PFSK-1 (cell line): ENCODE data around the gene ELOVL2.

Source experiments
- FOXP2 ChIP-seq: optimal IDR thresholded peaks from 2 replicates; pipeline ENCODE3; 2011; ENCODE audit warnings: borderline replicate concordance, control low read depth, inconsistent platforms; ENCODE audit not compliant: insufficient read depth; ENCODE audit errors: extremely low read length, extremely low read depth
- POLR2AphosphoS5 ChIP-seq: IDR thresholded peaks from 2 replicates; pipeline ENCODE4 v1.6.1; 2012; ENCODE audit warnings: low read depth, mild to moderate bottlenecking, control low read depth, low read length, moderate library complexity
- REST ChIP-seq, 2 experiments: IDR thresholded peaks; 2 replicates each; pipeline versions ENCODE4 v1.6.1 to v1.8.0; 2011 to 2012; ENCODE audit warnings: low read depth in 2 of 2, low read length in 2 of 2, control low read depth in 1 of 2, inconsistent platforms in 1 of 2, mild to moderate bottlenecking in 1 of 2, moderate library complexity in 1 of 2; ENCODE audit not compliant: insufficient read depth in 1 of 2
- SIN3A ChIP-seq: IDR thresholded peaks from 2 replicates; pipeline ENCODE4 v1.6.1; 2012; ENCODE audit warnings: mild to moderate bottlenecking, low read length, moderate library complexity, borderline replicate concordance; ENCODE audit not compliant: insufficient read depth
- TAF1 ChIP-seq: IDR thresholded peaks from 2 replicates; pipeline ENCODE4 v1.6.1; 2012; ENCODE audit warnings: low read length, control low read depth, borderline replicate concordance; ENCODE audit not compliant: insufficient read depth

Gene ELOVL2

GRCh38 chr6:11055127-11055627 is 11.1 kb upstream of the ELOVL2 start:
- TF ChIP-seq SIN3A = no peak
- TF ChIP-seq TAF1 = no peak

GRCh38 chr6:11054722-11055121 is 10.6 kb upstream of the ELOVL2 start:
- TF ChIP-seq SIN3A (no peak), FOXP2 (no peak), REST (IDR thresholded peaks at IDR 0.05; ENCODE audit: insufficient read depth in 1 of 2, low read depth in 2 of 2, low read length in 2 of 2) (no peak), TAF1 (no peak), POLR2AphosphoS5 (no peak)

GRCh38 chr6:11053307-11053706 is 9.2 kb upstream of the ELOVL2 start:
- TF ChIP-seq POLR2AphosphoS5 (no peak), TAF1 (no peak), FOXP2 (no peak), SIN3A (no peak), REST (IDR thresholded peaks at IDR 0.05; ENCODE audit: insufficient read depth in 1 of 2, low read depth in 2 of 2, low read length in 2 of 2) (no peak)

GRCh38 chr6:11050731-11051130 is 6.6 kb upstream of the ELOVL2 start:
- TF ChIP-seq REST (IDR thresholded peaks at IDR 0.05; ENCODE audit: insufficient read depth in 1 of 2, low read depth in 2 of 2, low read length in 2 of 2) (no peak), FOXP2 (peak; percentile 36)

GRCh38 chr6:11044712-11045167 is 635 bp upstream of the ELOVL2 start:
- TF ChIP-seq POLR2AphosphoS5 (no peak), FOXP2 (no peak), TAF1 (no peak), SIN3A (no peak), REST (IDR thresholded peaks at IDR 0.05; ENCODE audit: insufficient read depth in 1 of 2, low read depth in 2 of 2, low read length in 2 of 2) (no peak)
